GM23248 (cell line): ENCODE measurements around the gene HSBP1. TPM values are rescaled to one million over a fixed set of nuclear protein-coding genes. Genes with fewer than 3 reads are reported as not detected.

Experiments
- DNase-seq: peaks from one replicate; pipeline ENCODE4 v3.0.0-alpha.2; 2015
- H2AFZ ChIP-seq: fragments of 200-600 bp; sonication (generic); 2 replicates; pipeline ENCODE4 v1.6.1; 2016; ENCODE audit warnings: antibody characterized with exemption
- H3F3A ChIP-seq: fragments of 200-600 bp; sonication (generic); 2 replicates; pipeline ENCODE4 v1.6.1; 2016; ENCODE audit warnings: mild to moderate bottlenecking, antibody characterized with exemption, mixed run types; ENCODE audit not compliant: insufficient read depth
- H3K27ac ChIP-seq: fragments of 200-600 bp; sonication (generic); 2 replicates; pipeline ENCODE4 v1.5.1; 2016; ENCODE audit warnings: mild to moderate bottlenecking
- H3K27me3 ChIP-seq: fragments of 200-600 bp; sonication (generic); replicated peaks from 2 replicates; pipeline ENCODE4 v1.6.1; 2016; ENCODE audit warnings: mild to moderate bottlenecking; ENCODE audit not compliant: insufficient read depth
- H3K36me3 ChIP-seq: fragments of 200-600 bp; sonication (generic); 2 replicates; pipeline ENCODE4 v1.6.1; 2016; ENCODE audit warnings: low read depth, mild to moderate bottlenecking
- H3K4me1 ChIP-seq: fragments of 200-600 bp; sonication (generic); 2 replicates; pipeline ENCODE4 v1.6.1; 2016; ENCODE audit warnings: mild to moderate bottlenecking; ENCODE audit not compliant: insufficient read depth
- H3K4me2 ChIP-seq: fragments of 200-600 bp; sonication (generic); one replicate; pipeline ENCODE4 v1.6.1; 2016; ENCODE audit warnings: mild to moderate bottlenecking; ENCODE audit not compliant: unreplicated experiment
- H3K4me3 ChIP-seq: fragments of 200-600 bp; sonication (generic); 2 replicates; pipeline ENCODE4 v1.5.1; 2016; ENCODE audit warnings: mild to moderate bottlenecking
- H3K79me2 ChIP-seq: fragments of 200-600 bp; sonication (generic); 2 replicates; pipeline ENCODE4 v1.6.1; 2016; ENCODE audit warnings: mild to moderate bottlenecking; ENCODE audit not compliant: insufficient read depth
- H3K9ac ChIP-seq: fragments of 200-600 bp; sonication (generic); 2 replicates; pipeline ENCODE4 v1.6.1; 2016; ENCODE audit warnings: mild to moderate bottlenecking
- H3K9me2 ChIP-seq: fragments of 200-600 bp; sonication (generic); 2 replicates; pipeline ENCODE4 v1.6.1; 2016; ENCODE audit warnings: mixed run types, mild to moderate bottlenecking, moderate library complexity; ENCODE audit not compliant: insufficient read depth
- H3K9me3 ChIP-seq: fragments of 200-600 bp; sonication (generic); one replicate; pipeline ENCODE4 v1.6.1; 2017; ENCODE audit warnings: low read depth
- H4K20me1 ChIP-seq: fragments of 200-600 bp; sonication (generic); 2 replicates; pipeline ENCODE4 v1.6.0; 2016; ENCODE audit not compliant: insufficient read depth
- EZH2 ChIP-seq: fragments of 200-600 bp; sonication (generic); IDR thresholded peaks from 2 replicates; pipeline ENCODE4 v1.6.1; 2018; ENCODE audit warnings: antibody characterized with exemption, mild to moderate bottlenecking; ENCODE audit not compliant: insufficient read depth, poor library complexity, severe bottlenecking
- EZH2phosphoT487 ChIP-seq: fragments of 200-600 bp; sonication (generic); IDR thresholded peaks from 2 replicates; pipeline ENCODE4 v1.6.1; 2018; ENCODE audit warnings: antibody characterized with exemption, moderate library complexity, mild to moderate bottlenecking, low read depth; ENCODE audit not compliant: insufficient read depth
- WGBS, 2 experiments: methylation state at CpG; one replicate each; pipeline ENCODE4 v1.1.6; 2015 to 2017; ENCODE audit warnings: low lambda C conversion rate in 2 of 2, low coverage in 1 of 2; ENCODE audit errors: missing lambda C conversion rate in 2 of 2; 5-methylcytosine and 5-hydroxymethylcytosine counted together
- in situ Hi-C: fragments of 300-500 bp; cut with MboI; formaldehyde crosslinking; loops from 2 replicates; pipeline ENCODE4 v1.15.0; 2020
- polyA plus RNA-seq: library from polyadenylated mRNA; unstranded; fragments of >200 nt; fragmentation: Nextera tagmentation; extraction: Ambion mirVana; gene quantifications from 2 replicates; pipeline ENCODE4 v1.2.1, GENCODE V29; 2016
- total RNA-seq: library from RNA; depleted of rRNA; stranded (reverse); fragments of >200 nt; shearing (Covaris generic); gene quantifications from 2 replicates; pipeline ENCODE4 v1.2.3, GENCODE V29; 2014; rRNA removed

The HSBP1 gene
- total RNA-seq (20.7 and 32.2 TPM in 2 replicates), polyA plus RNA-seq (392 and 405 TPM in 2 replicates)

- TF ChIP-seq EZH2 (no peak), EZH2phosphoT487 (no peak)
- H3K9me2 ChIP-seq = no peaks in the 10 kb centered on the region
- peak within 1 kb of the TSS; percentile 89 for H3K9ac ChIP-seq
- H3K36me3 ChIP-seq = peaks cover 15% of the 10 kb centered on the region; the same call in 1 of the 2 replicates
- in situ Hi-C loops = no loop called here
- H3K79me2 ChIP-seq = peaks cover 49% of the 10 kb centered on the region
- H3K27me3 ChIP-seq = no peaks in the 10 kb centered on the region
- peak; percentile 98 for DNase-seq
- peak within 1 kb of the TSS; percentile 46 for H3K27ac ChIP-seq
- peak within 1 kb of the TSS; percentile 89 for H2AFZ ChIP-seq
- peak within 1 kb of the TSS; percentile 97 for H3K4me2 ChIP-seq
- H3K9me3 ChIP-seq = no peaks in the 10 kb centered on the region
- no peaks in the 10 kb centered on the region for H4K20me1 ChIP-seq
- H3F3A ChIP-seq = peaks cover 13% of the 10 kb centered on the region
- peaks cover 28% of the 10 kb centered on the region for H3K4me1 ChIP-seq
- WGBS, 2 experiments = 2% methylated on average over 28 to 76 of the region's 76 CpGs
- peak within 1 kb of the TSS; percentile 98 for H3K4me3 ChIP-seq
Measured at GRCh38 chr16:83807710-83808572, at the start of gene HSBP1. TSS of gene HSBP1 (plus strand) at chr16:83807978. CDS start at chr16:83808077, 99 bp downstream.

GRCh38 chr16:83762141-83762991 is 45.4 kb upstream of the HSBP1 start:
- Histone ChIP-seq H3K9ac (no peak overlapping the region), H3K4me3 (no peak overlapping the region), H3K4me1 (no peaks in the 10 kb centered on the region), H3K79me2 (no peaks in the 10 kb centered on the region), H3K9me2 (no peaks in the 10 kb centered on the region), H3K27ac (no peak overlapping the region), H3K4me2 (no peak overlapping the region), H3K9me3 (no peaks in the 10 kb centered on the region), H2AFZ (no peak overlapping the region), H3K27me3 (no peaks in the 10 kb centered on the region), H3F3A (no peaks in the 10 kb centered on the region), H4K20me1 (no peaks in the 10 kb centered on the region), H3K36me3 (no peaks in the 10 kb centered on the region)
- TF ChIP-seq EZH2 = no peak
- no peak for TF ChIP-seq EZH2phosphoT487
- 68 to 74% methylated on average over 11 of the region's 11 CpGs for whole genome bisulfite sequencing, 2 experiments
- in situ Hi-C loops = no loop called here
- no peak for DNase-seq

GRCh38 chr16:83762992-83763358 is 44.8 kb upstream of the HSBP1 start:
- H3K4me1 ChIP-seq = no peaks in the 10 kb centered on the region
- WGBS, 2 experiments = 73 to 74% methylated on average over 5 of the region's 5 CpGs

GRCh38 chr16:83768986-83769385 is 38.8 kb upstream of the HSBP1 start:
- no peaks in the 10 kb centered on the region for H3K27me3 ChIP-seq
- DNase-seq = no peak
- H2AFZ ChIP-seq = no peak overlapping the region
- in situ Hi-C loops = no loop called here
- no peak overlapping the region for H3K9ac ChIP-seq
- no peaks in the 10 kb centered on the region for H3K79me2 ChIP-seq
- no peaks in the 10 kb centered on the region for H3K9me3 ChIP-seq
- H3K4me3 ChIP-seq = no peak overlapping the region
- H3K4me2 ChIP-seq = no peak overlapping the region
- no peaks in the 10 kb centered on the region for H3K36me3 ChIP-seq
- 50 to 64% methylated on average over 2 of the region's 2 CpGs for WGBS, 2 experiments
- no peaks in the 10 kb centered on the region for H3F3A ChIP-seq
- H3K4me1 ChIP-seq = no peaks in the 10 kb centered on the region
- H3K9me2 ChIP-seq = no peaks in the 10 kb centered on the region
- H3K27ac ChIP-seq = no peak overlapping the region
- TF ChIP-seq EZH2phosphoT487 (no peak), EZH2 (no peak)
- no peaks in the 10 kb centered on the region for H4K20me1 ChIP-seq

More at GRCh38 chr16:83762992-83763358, 44.8 kb upstream of the HSBP1 start:
- Histone ChIP-seq H3K79me2 (no peaks in the 10 kb centered on the region), H3F3A (no peaks in the 10 kb centered on the region), H3K9me2 (no peaks in the 10 kb centered on the region), H3K9me3 (no peaks in the 10 kb centered on the region), H3K27ac (no peak overlapping the region), H3K36me3 (no peaks in the 10 kb centered on the region), H3K4me3 (no peak overlapping the region), H2AFZ (no peak overlapping the region), H3K27me3 (no peaks in the 10 kb centered on the region), H3K9ac (no peak overlapping the region), H3K4me2 (no peak overlapping the region), H4K20me1 (no peaks in the 10 kb centered on the region)
- in situ Hi-C loops = no loop called here
- DNase-seq = no peak
- TF ChIP-seq EZH2phosphoT487 = no peak
- TF ChIP-seq EZH2 = no peak
